ENCODE measurements around the gene ATP9A. TPM values are rescaled to one million over a fixed set of nuclear protein-coding genes. Genes with fewer than 3 reads are reported as not detected.
"Not testable (repeated sequence)": the region's sequence is repeated elsewhere in the genome, so short reads cannot be mapped to it uniquely, and the experiment has no call there.

The ATP9A gene
- total RNA-seq, 1 experiment from 2014 or later: 31.3 TPM

- Histone ChIP-seq H3K9ac (ENCODE audit: low read length) (peak overlapping the region; percentile 23), H3K9me2 (replicated peaks; ENCODE audit: low read length) (no peaks in the 10 kb centered on the region), H3K9me3 (ENCODE audit: low read length) (no peaks in the 10 kb centered on the region), H3K4me2 (ENCODE audit: low read length) (peak overlapping the region; percentile 8), H3K4me1 (ENCODE audit: insufficient read depth, low read length) (peaks cover 15% of the 10 kb centered on the region), H3K36me3 (ENCODE audit: low read depth, low read length) (peaks cover 5% of the 10 kb centered on the region; the same call in 1 of the 2 replicates), H2AFZ (ENCODE audit: low read length) (no peak overlapping the region), H3F3A (ENCODE audit: low read length, unreplicated experiment) (no peaks in the 10 kb centered on the region), H4K20me1 (ENCODE audit: low read length) (no peaks in the 10 kb centered on the region), H3K27ac (ENCODE audit: low read length) (peak overlapping the region; percentile 76), H3K79me2 (ENCODE audit: low read length) (no peaks in the 10 kb centered on the region), H3K4me3 (ENCODE audit: low read length) (no peak overlapping the region), H3K27me3 (ENCODE audit: low read length) (no peaks in the 10 kb centered on the region)
- peak; percentile 99 for ATAC-seq
- CTCF ChIA-PET: no interaction called here
- intact Hi-C loops (cut with micrococcal nuclease): no loop called here
- no TSS peak for BruUV-seq (replicated peaks)
- TF ChIP-seq EZH2 (IDR thresholded peaks at IDR 0.05; ENCODE audit: low read length, unreplicated experiment) (no peak), CTCF (conservative IDR thresholded peaks at IDR 0.05; ENCODE audit: low read depth, low read length) (no peak), EZH2phosphoT487 (IDR thresholded peaks at IDR 0.05; ENCODE audit: borderline replicate concordance, low read length) (no peak)
- POLR2A ChIA-PET (ENCODE audit: unreplicated experiment): no interaction called here
- DNase-seq: peak; percentile 98
These were observed 81.1 kb downstream of the ATP9A start for GRCh38 chr20:51687108-51687507.

GRCh38 chr20:51685494-51685893 lies 82.7 kb downstream of the ATP9A start:
- POLR2A ChIA-PET (ENCODE audit: unreplicated experiment); CTCF ChIA-PET; H3K9me3 ChIP-seq (ENCODE audit: low read length); ATAC-seq; H3K4me2 ChIP-seq (ENCODE audit: low read length); H3K36me3 ChIP-seq (ENCODE audit: low read depth, low read length); H4K20me1 ChIP-seq (ENCODE audit: low read length); H3K27ac ChIP-seq (ENCODE audit: low read length); H2AFZ ChIP-seq (ENCODE audit: low read length); intact Hi-C loops (cut with micrococcal nuclease); H3K27me3 ChIP-seq (ENCODE audit: low read length); H3K79me2 ChIP-seq (ENCODE audit: low read length); BruUV-seq (replicated peaks); H3K9me2 ChIP-seq (replicated peaks; ENCODE audit: low read length); H3K4me3 ChIP-seq (ENCODE audit: low read length); H3K9ac ChIP-seq (ENCODE audit: low read length); DNase-seq; H3F3A ChIP-seq (ENCODE audit: low read length, unreplicated experiment): not testable (repeated sequence)
- H3K4me1 ChIP-seq (ENCODE audit: insufficient read depth, low read length): peaks cover 15% of the 10 kb centered on the region

GRCh38 chr20:51680067-51680749 lies 88.0 kb downstream of the ATP9A start:
- ATAC-seq (no peak), DNase-seq (no peak)
- no peaks in the 10 kb centered on the region for H3K79me2 ChIP-seq (ENCODE audit: low read length)
- intact Hi-C loops (cut with micrococcal nuclease): no loop called here
- peaks cover 6% of the 10 kb centered on the region; the same call in 1 of the 2 replicates for H3K36me3 ChIP-seq (ENCODE audit: low read depth, low read length)
- no peaks in the 10 kb centered on the region for H4K20me1 ChIP-seq (ENCODE audit: low read length)
- H3F3A ChIP-seq (ENCODE audit: low read length, unreplicated experiment): no peaks in the 10 kb centered on the region
- no peak overlapping the region for H3K27ac ChIP-seq (ENCODE audit: low read length)
- ChIA-PET CTCF (no interaction called here), POLR2A (ENCODE audit: unreplicated experiment) (interaction anchor here (0.6 kb wide), 1 partner anchor 26 kb away, joined by 3 read pairs; no protein-coding TSS in a partner anchor)
- TF ChIP-seq EZH2 (IDR thresholded peaks at IDR 0.05; ENCODE audit: low read length, unreplicated experiment): no peak
- no peak for TF ChIP-seq EZH2phosphoT487 (IDR thresholded peaks at IDR 0.05; ENCODE audit: borderline replicate concordance, low read length)
- TF ChIP-seq CTCF (conservative IDR thresholded peaks at IDR 0.05; ENCODE audit: low read depth, low read length): no peak
- H3K4me1 ChIP-seq (ENCODE audit: insufficient read depth, low read length): no peaks in the 10 kb centered on the region
- H3K9ac ChIP-seq (ENCODE audit: low read length): no peak overlapping the region
- H3K9me3 ChIP-seq (ENCODE audit: low read length): no peaks in the 10 kb centered on the region
- no peaks in the 10 kb centered on the region for H3K9me2 ChIP-seq (replicated peaks; ENCODE audit: low read length)
- no peaks in the 10 kb centered on the region for H3K27me3 ChIP-seq (ENCODE audit: low read length)
- H2AFZ ChIP-seq (ENCODE audit: low read length): no peak overlapping the region
- H3K4me3 ChIP-seq (ENCODE audit: low read length): no peak overlapping the region
- no TSS peak for BruUV-seq (replicated peaks)
- H3K4me2 ChIP-seq (ENCODE audit: low read length): no peak overlapping the region

Measured in PC-3 (cell line).